Retinal pigment epithelial cell (primary cell): ENCODE data around the gene PLA2G12A.

ENCODE experiments used
- DNase-seq: peaks from one replicate; pipeline ENCODE4 v3.0.0-alpha.2; 2010; ENCODE audit warnings: low read depth
- H3K4me3 ChIP-seq: 2 replicates; pipeline ENCODE4 v1.5.1; 2011; ENCODE audit warnings: mild to moderate bottlenecking, low read length, control low read depth, moderate library complexity
- TF ChIP-seq, protein P1 (sequence below): conservative IDR thresholded peaks from 2 replicates; pipeline ENCODE4 v1.5.1; 2011; ENCODE audit warnings: low read depth, low read length, control low read depth, inconsistent platforms

Gene PLA2G12A

GRCh38 chr4:109676886-109677285, 53.0 kb downstream of the PLA2G12A start:
- no peak for DNase-seq
- TF ChIP-seq, protein P1, sequence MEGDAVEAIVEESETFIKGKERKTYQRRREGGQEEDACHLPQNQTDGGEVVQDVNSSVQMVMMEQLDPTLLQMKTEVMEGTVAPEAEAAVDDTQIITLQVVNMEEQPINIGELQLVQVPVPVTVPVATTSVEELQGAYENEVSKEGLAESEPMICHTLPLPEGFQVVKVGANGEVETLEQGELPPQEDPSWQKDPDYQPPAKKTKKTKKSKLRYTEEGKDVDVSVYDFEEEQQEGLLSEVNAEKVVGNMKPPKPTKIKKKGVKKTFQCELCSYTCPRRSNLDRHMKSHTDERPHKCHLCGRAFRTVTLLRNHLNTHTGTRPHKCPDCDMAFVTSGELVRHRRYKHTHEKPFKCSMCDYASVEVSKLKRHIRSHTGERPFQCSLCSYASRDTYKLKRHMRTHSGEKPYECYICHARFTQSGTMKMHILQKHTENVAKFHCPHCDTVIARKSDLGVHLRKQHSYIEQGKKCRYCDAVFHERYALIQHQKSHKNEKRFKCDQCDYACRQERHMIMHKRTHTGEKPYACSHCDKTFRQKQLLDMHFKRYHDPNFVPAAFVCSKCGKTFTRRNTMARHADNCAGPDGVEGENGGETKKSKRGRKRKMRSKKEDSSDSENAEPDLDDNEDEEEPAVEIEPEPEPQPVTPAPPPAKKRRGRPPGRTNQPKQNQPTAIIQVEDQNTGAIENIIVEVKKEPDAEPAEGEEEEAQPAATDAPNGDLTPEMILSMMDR: peak; percentile 12
- H3K4me3 ChIP-seq: no peak overlapping the region

DNA sequence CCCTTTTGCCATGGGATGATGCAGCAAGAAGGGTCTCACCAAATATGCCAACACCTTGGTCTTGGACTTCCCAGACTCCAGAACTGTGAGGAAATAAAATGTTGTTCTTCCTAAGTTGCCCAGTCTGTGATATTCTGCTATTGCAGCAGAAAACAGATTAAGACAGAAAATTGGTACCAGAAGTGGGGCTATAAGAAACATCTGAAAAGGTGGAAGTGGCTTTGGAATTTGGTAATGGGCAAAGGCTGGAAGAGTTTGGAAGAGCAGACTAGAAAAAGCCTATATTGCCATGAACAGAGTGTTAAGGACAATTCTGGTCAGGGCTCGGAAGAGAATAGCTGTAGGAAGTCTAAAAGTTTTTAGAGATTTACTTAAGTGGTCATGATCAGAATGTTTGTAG, 54.0 kb downstream of the PLA2G12A start:
- TF ChIP-seq, protein P1: no peak
- no peak for DNase-seq
- H3K4me3 ChIP-seq: no peak overlapping the region

- TF ChIP-seq, protein P1: no peak
- no peak for DNase-seq
- no peak overlapping the region for H3K4me3 ChIP-seq
Measured at GRCh38 chr4:109675181-109675580, 54.7 kb downstream of the PLA2G12A start.

DNA sequence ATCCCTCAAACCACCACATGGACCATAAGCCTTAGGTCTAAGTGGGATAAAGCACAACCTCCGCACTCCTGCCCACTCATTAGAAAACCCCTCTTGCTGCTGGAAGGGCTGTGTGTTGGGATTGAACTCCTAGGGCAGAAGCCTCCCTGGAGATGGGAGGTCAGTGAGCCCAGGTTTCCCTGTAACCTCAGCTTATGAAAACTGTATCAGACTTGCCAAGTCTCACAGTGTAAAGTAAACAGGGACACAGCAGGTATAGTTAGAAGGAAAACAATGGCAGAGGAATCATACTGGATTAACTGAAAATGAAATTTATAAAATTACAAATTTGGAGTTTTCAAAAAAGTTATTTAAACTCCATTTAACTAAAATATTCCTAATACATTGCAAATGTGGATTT, 56.6 kb downstream of the PLA2G12A start:
- DNase-seq: no peak
- TF ChIP-seq, protein P1: no peak
- H3K4me3 ChIP-seq: no peak overlapping the region

DNA sequence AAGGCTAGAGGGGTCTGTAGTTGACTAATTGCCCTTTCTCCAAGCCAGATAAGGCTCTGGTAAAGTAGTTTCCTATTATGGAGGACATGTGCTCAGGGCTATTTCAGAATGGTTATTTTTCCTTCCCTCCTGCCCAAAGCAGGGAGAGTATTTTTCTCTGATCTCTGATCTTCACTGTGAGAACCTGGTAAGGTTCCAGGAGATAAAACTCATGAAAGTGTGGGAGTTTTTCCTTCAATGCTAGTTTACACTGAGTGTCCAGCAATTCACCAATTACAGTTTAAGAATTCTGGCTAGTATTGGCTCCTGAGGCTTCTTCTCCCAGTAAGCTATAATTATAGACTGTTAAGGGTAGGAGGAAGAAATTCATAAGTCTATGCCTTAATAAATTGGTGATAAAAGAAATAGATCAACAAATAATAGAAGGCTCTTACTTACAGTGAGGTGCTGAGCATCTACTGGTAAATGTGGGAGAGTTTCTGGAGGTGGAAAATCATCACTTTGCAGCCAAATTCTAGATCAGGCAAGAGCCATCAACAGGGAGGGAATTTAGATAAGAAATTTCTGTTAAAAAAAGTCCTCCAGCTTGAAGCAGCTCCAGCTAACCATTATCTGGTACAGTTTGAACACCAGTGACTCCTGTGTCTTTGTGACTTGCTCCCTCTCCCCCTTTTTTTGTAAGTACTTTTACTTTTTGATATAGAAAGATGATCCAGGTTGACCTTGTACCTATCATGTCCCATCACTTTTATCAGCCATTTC, 57.5 kb downstream of the PLA2G12A start:
- TF ChIP-seq, protein P1: no peak
- H3K4me3 ChIP-seq: no peak overlapping the region
- no peak for DNase-seq

DNA sequence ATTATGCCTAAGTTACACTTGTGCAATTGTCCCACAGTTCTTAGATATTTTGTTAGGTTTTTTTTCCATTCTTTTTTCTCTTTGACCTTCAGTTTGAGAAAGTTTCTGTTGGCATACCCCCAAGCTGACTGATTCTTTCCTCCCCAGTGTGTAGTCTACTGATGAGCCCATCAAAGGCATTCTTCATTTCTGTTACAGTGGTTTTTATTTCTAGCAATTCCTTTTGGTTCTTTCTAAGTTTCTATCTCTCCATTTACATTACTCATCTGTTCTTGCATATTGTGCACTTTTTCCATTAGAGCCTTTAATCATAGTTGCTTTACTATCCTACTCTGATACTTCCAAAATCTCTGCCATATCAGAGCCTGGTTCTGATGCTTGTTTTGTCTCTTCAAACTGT, 58.5 kb downstream of the PLA2G12A start:
- DNase-seq: no peak
- TF ChIP-seq, protein P1: no peak
- no peak overlapping the region for H3K4me3 ChIP-seq

GRCh38 chr4:109665783-109666485, 63.9 kb downstream of the PLA2G12A start:
- H3K4me3 ChIP-seq: no peak overlapping the region
- TF ChIP-seq, protein P1: no peak
- no peak for DNase-seq
